CD4-positive, alpha-beta T cell treated with Interleukin-15 for 1 hour (primary cell): Measurements from ENCODE around the gene PSORS1C1.
"Not testable (repeated sequence)": the region's sequence is repeated elsewhere in the genome, so short reads cannot be mapped to it uniquely, and the experiment has no call there.

Experiments
- DNase-seq: peaks from one replicate; pipeline ENCODE4 v3.0.0-alpha.2; 2020

The PSORS1C1 gene, protein sequence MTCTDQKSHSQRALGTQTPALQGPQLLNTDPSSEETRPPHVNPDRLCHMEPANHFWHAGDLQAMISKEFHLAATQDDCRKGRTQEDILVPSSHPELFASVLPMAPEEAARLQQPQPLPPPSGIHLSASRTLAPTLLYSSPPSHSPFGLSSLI

DNA sequence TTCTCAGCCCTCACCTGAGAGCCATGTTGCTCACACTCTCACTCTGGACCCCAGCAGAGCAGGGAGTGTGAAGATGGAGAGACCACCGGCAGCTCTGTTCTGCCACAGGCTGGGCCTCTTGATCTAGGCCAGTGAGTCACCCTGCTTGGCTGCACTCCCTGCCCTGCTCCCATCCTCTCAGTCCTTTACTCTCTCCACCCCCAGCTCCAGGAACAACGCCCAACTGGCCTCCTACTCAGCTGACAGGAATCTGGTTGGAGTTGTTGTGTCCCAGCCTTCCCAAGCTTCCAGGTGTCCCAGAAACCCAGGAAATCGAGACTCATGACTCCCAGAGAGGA lies at the start of gene PSORS1C1:
Gene PSORS1C1 (plus strand): TSS at position 260 of the 338 bp plus-strand sequence. CDS start 14,833 bp downstream, outside the sequence.
- DNase-seq = no peak

DNA sequence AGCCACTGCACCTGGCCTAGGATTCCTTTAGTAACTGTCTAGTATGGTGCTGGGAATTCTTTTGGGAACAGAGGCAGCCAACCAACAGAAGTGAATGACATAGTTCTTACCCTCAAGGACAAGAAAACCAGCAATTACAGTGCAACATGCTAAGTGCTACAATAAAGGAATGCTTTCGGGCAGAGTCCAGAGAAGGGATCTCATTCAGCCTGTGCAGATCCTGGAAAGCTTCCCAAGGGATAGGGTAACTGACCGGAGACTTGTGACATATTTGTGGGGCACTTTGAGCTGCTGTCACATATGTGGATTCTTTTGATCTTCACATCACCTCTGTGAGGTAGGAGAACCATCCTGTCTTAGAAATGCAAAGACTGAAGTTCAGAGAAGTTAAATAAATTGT lies 49.0 kb upstream of the PSORS1C1 start:
- no peak for DNase-seq

DNA sequence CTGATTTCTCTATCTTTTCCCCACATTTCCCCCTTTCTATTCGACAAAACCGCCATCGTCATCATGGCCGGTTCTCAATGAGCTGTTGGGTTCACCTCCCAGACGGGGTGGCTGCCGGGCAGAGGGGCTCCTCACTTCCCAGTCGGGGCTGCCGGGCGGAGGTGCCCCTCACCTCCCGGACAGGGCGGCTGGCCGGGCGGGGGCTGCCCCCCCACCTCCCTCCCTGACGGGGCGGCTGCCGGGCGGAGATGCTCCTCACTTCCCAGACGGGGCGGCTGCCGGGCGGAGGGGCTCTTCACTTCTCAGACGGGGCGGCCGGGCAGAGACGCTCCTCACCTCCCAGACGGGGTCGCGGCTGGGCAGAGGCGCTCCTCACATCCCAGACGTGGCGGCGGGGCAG lies 47.6 kb upstream of the PSORS1C1 start:
- not testable (repeated sequence) for DNase-seq

DNA sequence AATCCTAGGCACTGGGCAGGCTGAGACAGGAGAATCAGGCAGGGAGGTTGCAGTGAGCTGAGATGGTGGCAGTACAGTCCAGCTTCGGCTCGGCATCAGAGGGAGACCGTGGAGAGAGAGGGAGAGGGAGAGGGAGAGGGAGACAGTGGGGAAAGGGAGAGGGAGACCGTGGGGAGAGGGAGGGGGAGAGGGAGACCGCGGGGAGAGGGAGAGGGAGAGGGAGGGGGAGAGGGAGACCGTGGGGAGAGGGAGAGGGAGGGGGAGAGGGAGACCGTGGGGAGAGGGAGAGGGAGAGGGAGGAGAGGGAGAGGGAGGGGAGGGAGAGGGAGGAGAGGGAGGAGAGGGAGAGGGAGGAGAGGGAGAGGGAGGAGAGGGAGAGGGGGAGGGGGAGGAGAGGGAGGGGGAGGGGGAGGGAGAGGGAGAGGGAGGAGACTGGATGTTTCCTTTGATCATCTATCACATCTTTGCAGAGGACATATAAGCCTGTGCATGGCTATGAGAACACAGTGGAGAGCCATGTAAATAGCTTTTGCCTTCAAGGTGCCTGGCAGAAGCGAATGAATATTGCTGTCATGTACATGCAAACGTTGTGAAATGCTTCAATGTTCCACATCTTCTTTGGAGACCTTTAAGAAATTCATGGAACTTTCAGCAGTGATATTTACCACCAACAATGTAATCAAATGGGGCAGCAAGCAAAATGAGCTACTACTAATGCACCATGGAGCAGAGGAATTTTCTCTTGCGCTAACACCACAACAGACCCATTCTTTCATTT lies 46.5 kb upstream of the PSORS1C1 start:
- not testable (repeated sequence) for DNase-seq

DNA sequence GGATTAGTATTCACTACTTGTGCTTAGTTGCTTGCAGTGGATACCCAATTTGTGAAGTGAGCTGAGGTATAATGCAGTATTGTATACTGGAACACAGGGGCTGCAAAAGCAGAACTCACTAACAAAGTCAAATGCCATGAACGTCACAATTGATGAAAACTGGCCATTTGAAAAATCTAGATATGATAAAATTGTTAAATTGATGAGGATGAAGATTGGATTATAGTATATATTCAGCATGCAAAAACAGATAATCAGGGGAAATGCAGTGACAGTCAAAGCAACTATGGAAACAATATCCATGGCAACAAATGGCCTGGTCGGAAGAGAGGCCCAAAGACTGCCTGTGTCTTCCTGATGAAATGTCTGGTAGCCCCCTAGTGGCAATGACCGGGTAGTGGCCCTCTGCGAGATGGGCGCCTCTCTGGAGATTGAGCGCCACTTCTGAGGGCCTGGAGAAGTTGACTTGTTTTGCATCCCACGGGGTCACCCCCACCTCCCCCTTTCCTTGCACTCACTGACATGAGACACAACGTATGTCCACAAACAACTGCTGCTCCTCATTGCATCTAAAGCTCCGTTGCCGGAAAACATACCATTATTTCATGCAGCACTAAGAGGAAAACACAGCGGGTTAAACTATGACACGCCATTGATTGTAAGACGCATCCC lies 45.8 kb upstream of the PSORS1C1 start:
- peak; percentile 62 for DNase-seq

DNA sequence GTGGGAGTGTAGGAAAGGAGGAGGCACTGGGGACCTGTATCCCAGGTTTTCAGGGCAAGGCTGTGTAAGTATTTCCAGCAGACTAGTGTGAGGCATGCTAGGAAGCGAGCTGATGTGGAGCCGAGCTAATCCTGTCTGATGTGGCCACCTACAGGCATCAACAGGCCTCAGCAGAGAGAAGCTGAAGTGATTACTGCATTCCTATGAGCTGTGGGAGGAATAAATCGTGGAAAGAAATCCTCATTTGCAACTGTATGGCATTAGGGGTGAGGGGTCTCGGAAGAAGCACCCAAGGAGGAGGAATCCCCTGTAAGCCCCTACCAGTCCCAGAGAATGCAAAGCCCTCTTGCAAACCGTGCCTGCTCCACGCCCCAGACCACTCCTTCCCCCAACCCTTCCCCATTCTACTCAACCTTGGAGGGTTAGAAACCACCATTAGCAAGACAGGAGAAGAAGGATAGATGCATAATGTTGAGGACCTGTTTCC lies 43.8 kb upstream of the PSORS1C1 start:
- no peak for DNase-seq

DNA sequence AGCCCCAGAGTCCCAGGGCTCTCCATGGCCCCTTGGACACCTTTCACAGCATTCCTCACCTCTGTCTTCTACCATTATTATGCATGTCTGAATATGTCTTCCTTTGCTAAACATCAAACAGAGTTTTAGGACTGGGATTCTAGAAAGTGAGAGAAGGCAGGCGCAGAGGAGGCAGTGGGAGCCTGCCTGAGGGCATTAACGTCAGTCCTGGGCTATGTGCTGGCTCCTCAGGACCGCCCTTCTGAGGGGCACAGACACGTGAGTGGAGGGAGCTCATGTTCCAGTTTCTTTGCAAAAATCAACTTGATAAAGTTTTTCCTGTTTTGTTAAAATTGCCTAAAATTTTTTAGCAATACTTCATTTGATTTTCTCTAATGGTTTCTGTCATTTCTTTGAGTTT lies 40.2 kb upstream of the PSORS1C1 start:
- DNase-seq = no peak

DNA sequence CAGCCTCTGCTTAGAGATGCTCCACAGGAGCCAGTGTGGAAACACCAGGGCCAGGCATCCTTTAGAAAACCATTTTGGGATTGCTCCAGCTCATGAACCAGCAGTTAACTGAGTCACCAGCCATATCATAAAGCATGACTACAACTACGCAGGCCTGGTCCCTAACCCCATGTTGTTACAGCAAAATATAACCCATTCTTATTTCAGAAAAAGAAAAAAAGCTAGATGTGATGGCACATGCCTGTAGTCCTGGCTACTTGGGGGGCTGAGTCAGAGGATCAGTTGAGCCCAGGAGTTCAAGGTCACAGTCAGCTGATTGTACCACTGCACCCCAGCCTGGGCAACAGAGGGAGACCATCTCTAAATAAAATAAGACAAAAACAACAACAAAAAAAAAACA lies 39.1 kb upstream of the PSORS1C1 start:
- DNase-seq = no peak

DNA sequence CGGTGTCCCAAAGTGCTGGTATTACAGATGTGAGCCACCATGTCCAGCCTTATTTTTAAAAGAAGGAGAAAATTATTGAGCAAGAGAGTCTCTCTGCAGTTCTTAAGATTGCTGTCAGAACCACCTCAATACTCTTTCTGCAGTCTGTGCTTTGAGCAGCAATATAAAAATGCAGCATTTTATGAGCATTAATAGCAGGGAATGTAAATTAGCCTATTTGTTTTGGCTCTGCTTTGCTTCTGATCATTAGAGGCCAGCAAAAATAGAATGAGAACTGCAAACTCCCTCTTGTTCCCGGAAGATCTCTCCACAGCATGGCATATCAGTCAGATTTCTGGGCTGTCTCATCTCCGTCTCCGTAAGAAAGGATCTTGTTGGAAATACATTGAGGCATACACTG lies 38.0 kb upstream of the PSORS1C1 start:
- DNase-seq = no peak

DNA sequence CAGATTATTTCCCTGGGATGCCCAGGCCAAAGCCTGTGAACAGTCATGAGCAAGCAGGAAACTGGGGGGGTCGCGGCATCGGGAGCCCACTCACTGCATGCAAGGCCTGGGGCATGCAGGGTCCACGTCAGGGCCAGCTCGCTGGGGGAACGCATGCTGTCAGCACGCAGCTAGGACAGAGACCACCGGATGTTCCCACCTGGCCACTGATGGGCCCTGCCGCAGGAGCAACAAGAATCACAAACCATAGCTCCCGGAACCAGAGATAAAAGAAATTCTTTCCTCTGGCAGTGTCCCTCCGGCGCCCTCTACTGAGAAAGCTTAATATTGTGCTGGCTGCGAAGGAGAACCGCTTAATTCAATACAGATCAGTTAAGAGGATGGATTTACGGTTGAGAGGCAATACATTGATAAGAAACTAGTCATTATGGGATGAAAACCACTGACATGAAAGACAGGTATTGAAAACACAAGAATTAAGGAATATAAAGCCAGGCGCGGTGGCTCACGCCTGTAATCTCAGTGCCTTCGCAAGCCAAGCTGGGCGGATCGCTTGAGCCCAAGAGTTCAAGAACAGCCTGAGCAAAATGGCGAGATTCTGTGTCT lies 34.8 kb upstream of the PSORS1C1 start:
- peak; percentile 67 for DNase-seq

DNA sequence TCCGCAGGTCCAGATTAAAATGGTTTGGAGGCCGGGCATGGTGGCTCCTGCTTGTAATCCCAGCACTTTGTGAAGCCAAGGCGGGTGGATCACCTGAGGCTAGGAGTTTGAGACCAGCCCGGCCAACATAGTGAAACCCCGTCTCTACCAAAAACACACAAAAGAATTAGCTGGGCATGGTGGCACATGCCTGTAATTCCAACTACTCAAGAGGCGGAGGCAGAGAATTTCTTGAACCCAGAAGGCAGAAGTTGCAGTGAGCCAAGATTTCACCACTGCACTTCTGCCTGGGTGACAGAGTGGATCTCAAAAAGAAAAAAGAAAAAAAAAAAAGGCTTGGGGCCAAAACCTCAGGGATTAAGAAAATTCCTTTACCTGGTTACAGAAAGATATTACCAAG lies 32.7 kb upstream of the PSORS1C1 start:
- no peak for DNase-seq

DNA sequence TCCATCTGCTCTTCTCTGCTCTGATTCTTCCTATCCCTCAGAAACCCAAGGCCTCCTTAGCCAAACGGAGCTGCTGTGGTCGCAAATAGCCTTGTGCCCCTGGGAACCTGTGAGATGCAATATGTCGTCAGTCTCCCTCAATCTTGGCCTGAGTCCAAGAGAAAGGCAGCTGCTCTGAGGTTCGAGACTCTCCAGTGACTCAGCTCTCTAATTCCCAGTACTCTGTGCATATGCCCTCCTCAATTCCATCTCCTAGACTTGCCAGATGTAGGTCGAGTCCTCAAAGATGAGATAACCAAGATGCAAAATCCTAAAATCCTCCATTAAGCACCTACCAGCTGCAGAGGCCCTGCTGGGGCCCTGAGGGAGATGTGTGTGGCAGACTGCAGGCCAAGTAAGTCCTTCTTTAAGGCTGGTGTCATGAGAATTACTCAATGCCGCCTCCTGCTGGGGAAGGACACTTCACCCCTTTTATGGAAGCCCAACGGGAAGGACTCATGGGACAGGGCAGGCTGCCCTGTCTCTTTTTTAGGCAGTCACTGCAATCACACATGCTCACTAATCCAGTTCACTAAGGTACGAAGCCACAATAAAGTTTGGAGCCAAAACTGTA lies 30.8 kb upstream of the PSORS1C1 start:
- peak; percentile 30 for DNase-seq

DNA sequence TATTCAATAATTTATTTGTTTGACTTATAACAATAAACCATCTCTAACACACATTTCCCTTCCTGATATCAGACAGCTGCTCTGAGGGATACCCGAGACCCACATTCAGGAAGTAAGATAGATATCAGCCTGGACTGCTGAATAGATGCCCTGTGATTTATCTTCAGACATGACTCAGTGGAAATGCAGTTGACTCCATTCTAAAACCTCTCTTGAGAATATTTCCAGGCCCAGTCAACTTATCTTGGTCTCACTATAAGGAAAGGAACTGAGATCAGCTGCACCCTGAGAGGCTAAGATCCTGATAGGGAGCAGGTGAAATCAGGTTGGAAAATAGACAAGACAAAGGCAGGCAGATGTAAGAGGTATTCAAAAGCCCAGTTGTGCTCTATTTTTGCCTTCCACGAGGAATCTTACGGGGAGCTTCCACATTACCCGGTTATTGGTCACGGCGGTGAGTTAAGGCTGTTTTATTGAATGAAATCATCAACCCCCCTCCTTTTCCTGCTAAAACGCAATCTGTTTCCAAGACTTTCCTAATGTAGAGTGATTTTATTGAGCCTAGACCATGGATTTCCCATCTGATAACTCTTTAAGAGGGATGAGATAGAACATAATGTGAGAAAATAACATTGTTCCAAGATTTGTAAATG lies 27.7 kb upstream of the PSORS1C1 start:
- no peak for DNase-seq

DNA sequence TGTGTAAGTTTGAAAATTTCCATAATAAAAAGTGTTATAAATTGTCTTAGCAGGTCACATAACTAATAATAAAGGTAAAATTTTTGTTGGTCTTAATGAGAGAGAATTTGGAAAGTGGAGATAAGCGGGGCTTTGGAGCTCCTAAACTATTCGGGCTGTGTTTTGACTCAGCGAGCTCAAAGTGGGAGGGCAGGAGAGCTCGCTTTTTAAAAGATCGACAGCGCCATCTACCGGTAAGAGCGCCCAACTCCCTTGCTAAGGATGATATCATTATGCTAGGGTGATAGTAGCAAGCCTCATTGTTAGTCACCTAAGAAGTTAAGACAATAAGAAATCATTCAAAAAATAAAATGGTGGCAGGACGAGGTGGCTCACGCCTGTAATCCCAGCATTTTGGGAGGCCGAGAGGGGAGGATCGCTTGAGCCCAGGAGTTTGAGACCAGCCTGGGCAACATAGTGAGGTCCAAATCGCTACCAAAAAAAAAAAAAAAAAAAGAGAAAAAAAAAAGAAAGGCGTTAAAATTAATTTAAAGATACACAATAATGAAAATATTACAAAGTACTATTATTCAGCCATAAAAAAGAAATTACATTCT lies 27.0 kb upstream of the PSORS1C1 start:
- peak; percentile 79 for DNase-seq

DNA sequence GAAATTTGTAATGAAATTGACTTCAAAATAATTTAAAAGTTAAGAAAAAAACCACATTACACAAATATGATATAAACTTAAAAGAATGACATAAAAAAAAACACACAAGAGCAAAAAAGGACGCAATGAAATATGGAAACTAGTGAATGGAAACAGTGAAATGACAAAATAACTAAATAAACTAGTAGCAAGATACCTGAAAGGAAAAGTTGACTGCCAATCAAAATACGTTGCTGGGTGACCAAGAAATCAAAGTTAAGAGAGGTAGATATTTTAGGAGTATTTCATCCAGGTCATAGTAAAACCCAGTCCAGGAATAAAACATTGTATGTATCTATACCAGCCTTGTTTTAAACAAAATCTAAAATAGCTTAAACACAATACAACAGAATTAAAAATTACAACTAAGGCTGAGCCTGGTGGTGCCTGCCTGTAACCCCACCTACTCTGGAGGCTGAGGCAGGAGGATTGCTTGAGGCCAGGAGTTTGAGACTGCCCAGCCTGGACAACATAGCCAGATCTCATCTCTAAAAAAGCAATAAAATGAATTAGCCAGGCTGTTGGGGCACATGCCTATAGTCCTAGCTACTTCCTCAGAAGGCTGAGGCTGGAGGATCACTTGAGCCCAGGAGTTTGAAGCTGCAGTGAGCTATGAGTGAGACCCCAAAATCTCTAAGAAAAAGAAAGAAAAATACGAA lies 24.2 kb upstream of the PSORS1C1 start:
- no peak for DNase-seq

DNA sequence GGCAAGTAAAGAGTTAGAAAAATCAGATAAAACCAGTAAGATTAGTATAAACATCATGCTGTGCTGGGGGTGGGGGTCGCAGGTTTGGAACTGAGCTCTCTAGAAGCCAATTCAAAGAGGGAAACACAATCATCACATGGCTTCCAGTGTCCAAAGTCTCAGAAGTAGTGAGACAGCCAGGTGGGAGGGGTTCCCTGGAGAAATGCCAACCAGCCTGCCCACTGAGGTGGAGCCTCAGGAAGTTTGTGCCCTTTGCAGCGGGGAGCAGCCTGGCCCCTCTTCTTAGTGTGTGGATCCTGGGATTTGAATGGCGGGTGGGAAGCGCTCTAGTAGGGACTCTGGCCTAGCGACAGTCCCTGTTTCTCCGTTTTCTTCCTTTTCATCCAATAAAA lies 23.6 kb upstream of the PSORS1C1 start:
- no peak for DNase-seq

DNA sequence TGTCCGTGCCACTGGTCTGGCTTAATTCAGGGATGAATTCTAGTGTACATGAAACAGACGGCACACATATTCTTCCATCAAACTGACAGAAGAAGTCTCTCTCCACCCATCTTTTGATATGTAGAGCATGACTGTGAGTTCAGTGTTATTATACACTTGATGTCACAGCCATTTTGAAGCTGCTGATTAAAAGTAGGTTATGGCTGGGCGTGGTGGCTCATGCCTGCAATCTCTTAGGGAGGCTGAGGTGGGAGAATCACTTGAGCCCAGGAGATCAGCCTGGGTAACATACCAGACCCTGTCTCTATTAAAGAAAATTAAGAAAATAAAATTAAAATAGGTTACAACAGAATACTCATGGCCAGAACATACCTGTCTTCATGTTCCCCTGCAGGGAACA lies 22.9 kb upstream of the PSORS1C1 start:
- no peak for DNase-seq

DNA sequence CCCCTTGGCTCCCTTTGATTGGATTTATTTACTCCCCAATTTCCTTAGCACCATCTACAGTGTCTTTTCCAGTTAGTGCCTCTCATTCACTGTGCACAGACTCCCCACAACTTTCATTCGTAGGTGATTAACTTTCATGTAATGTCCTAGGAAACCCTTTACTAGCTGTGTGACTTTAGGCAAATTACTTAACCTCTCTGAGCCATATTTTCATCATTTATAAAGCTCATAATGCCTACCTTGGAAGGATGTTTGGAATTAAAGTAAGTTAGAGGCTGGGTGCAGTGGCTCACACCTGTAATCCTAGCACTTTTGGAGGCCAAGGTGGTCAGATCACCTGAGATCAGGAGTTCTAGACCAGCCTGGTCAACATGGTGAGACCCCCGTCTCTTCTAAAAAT lies 22.4 kb upstream of the PSORS1C1 start:
- DNase-seq = no peak

DNA sequence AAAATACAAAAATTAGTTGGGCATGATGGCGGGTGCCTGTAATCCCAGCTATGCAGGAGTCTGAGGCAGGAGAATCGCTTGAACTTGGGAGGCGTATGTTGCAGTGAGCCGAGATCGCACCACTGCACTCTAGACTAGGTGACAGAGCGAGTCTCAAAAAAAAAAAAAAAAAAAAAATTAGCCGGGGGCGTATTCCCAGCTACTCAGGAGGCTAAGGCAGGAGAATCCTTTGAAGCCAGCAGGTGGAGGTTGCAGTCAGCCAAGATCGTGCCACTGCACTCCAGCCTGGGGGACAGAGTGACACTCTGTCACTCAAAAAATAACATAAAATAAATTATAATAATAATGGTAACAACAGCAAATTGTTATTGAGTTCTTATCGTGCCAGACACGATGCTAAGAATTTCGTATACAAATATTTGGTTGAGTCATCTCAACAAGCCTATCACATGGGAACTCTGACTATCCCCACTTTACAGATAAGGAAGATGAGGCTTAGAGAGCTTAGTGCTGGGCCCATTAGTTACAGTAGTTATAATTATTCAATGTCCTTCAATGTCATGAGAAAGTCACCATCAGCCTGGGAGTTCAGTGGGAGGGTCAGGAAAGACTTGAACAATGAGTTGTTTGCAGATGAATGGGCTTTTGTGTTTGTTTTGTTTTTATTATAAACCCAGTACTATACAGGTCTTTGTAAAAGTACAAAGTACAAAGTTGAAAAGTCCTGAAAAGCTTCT lies 21.7 kb upstream of the PSORS1C1 start:
- DNase-seq = no peak

DNA sequence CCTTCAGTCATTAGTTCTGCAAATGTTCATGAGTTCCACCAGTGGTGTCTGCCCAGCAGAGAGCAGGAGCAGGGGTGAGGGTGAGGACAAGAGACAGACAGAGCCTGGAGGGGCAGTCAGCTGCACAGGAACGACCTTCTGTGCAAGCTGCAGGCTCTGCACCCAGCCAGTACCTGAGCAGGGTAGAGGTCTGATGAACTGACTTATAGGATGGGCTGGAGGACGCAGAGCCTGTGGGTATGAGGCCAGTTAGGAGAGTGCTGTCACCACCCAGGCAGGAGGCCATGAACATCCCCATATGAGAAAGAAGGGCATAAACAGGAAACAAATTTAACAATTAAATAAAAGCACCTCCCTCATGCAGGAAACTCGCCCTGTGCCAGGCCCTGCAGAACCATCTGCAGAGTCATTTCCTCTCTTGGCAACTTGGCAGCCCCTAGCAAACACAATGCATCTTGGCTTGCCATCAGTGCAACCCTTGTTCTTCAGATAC lies 20.2 kb upstream of the PSORS1C1 start:
- DNase-seq = peak; percentile 24

DNA sequence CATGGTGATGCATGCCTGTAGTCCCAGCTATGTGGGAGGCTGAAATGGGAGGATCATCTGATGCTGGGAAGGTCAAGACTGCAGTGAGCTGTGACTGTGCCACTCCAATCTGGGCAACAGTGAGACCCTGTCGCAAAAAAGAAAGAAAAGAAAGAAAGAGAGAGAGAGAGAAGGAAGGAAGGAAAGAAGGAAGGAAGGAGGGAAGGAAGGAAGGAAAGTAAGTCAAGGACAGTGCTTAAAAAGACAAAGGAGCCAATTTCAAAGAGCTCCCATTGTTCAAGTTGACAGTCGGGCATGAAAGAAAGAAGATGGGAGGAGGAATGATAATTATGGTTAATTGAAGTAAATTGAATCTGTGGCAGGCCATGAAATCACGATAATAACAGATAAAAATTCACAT lies 18.4 kb upstream of the PSORS1C1 start:
- DNase-seq = no peak
